ENCODE results near the gene SAMSN1. TPM values are rescaled to one million over a fixed set of nuclear protein-coding genes. Genes with fewer than 3 reads are reported as not detected.

The SAMSN1 gene
- total and polyA plus RNA-seq, 2 of the 8 experiments (the other 6 are each of a cell fraction or from before 2014, with no cell fraction given) = 0.50 to 3.0 TPM

DNA sequence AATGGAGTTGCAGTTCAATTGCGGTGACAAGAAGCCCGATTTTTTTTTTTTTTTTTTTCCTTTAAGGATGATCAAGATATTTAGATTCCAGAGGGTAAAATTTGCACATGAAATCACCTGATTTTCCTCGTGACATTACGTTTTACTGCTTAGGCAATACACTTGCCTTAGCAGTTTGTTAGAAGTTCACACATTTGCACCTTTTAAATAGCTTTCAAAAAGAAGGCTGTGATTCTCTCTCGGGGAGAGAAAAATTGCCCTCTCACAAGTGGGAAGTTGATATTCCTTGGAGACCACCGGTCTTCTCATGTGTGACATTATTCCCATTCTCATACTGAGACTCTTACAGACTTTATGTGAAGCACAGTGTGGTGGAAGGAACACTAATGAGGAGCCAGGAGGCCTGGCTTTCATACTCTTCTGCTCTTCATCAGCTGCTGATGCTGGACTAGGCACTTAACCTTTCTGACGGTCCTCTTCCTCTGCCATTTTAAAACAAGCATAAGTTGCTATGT lies 93.3 kb downstream of the SAMSN1 start:
- no peak for FAIRE-seq
- Histone ChIP-seq H3K4me3 (ENCODE audit: extremely low read depth in 1 of 4, insufficient read depth in 2 of 4, low read depth in 3 of 4, low read length in 4 of 4) (no peak overlapping the region), H3K27ac (ENCODE audit: low read depth, low read length) (no peak overlapping the region), H4K20me1 (replicated peaks in 1 of 2; ENCODE audit: control insufficient read depth in 1 of 2, insufficient read depth in 2 of 2, low read length in 2 of 2) (no peaks in the 10 kb centered on the region), H4K5ac (ENCODE audit: insufficient read length, low read depth, low read length) (no peak overlapping the region), H3K27me3 (replicated peaks in 1 of 4; ENCODE audit: control insufficient read depth in 3 of 4, extremely low read depth in 1 of 4, insufficient read depth in 3 of 4, low read length in 3 of 4) (no peaks in the 10 kb centered on the region), H3K79me2 (ENCODE audit: control insufficient read depth in 1 of 2, insufficient read depth in 2 of 2, low read length in 2 of 2) (no peaks in the 10 kb centered on the region), H4K8ac (ENCODE audit: extremely low read depth, insufficient read depth, low read length) (no peak overlapping the region), H3K14ac (ENCODE audit: insufficient read length) (no peak overlapping the region), H3K36me3 (ENCODE audit: control insufficient read depth in 2 of 4, insufficient read depth in 4 of 4, low read length in 3 of 4) (no peaks in the 10 kb centered on the region), H3K79me1 (ENCODE audit: low read depth, low read length) (no peaks in the 10 kb centered on the region), H2BK5ac (ENCODE audit: low read depth, low read length) (no peak overlapping the region), H3K4me2 (ENCODE audit: insufficient read depth in 1 of 2, low read depth in 2 of 2, low read length in 2 of 2) (no peak overlapping the region), H3K9me3 (ENCODE audit: insufficient read depth in 2 of 2, low read depth in 1 of 2, low read length in 1 of 2) (no peaks in the 10 kb centered on the region), H2BK120ac (replicated peaks; ENCODE audit: low read depth, low read length) (no peak overlapping the region), H3K56ac (replicated peaks; ENCODE audit: insufficient read length, low read depth, low read length) (no peak overlapping the region), H3K23me2 (ENCODE audit: low read depth, low read length) (no peaks in the 10 kb centered on the region), H2BK15ac (ENCODE audit: low read length) (no peak overlapping the region), H3K4ac (replicated peaks; ENCODE audit: insufficient read length, low read depth, low read length) (no peak overlapping the region), H3K18ac (ENCODE audit: extremely low read depth, low read length) (no peak overlapping the region), H3K23ac (ENCODE audit: insufficient read length) (no peak overlapping the region), H2BK12ac (ENCODE audit: low read depth, low read length) (no peak overlapping the region), H3K4me1 (replicated peaks in 1 of 4; ENCODE audit: control insufficient read depth in 3 of 4, insufficient read depth in 4 of 4, low read length in 3 of 4) (no peaks in the 10 kb centered on the region), H4K91ac (replicated peaks; ENCODE audit: insufficient read length, low read length) (no peak overlapping the region), H3K9ac (replicated peaks in 1 of 4; ENCODE audit: extremely low read depth in 1 of 4, low read depth in 3 of 4, low read length in 3 of 4) (no peak overlapping the region), H2BK20ac (ENCODE audit: low read length) (no peak overlapping the region), H2AFZ (ENCODE audit: low read length) (no peak overlapping the region), H2AK5ac (ENCODE audit: low read depth, low read length) (no peak overlapping the region)
- CTCF ChIA-PET (ENCODE audit: partially characterized antibody) = interaction anchor here (0.7 to 1.8 kb wide), 2 partner anchors 211 to 285 kb away, joined by 3 to 5 read pairs; no protein-coding TSS in a partner anchor
- no peak for DNase-seq (ENCODE audit: low read depth in 1 of 2, low spot score in 2 of 2)
- POLR2A ChIA-PET (ENCODE audit: partially characterized antibody) = no interaction called here
- WGBS, 2 experiments (ENCODE audit: extremely low coverage in 1 of 2, insufficient coverage in 1 of 2, insufficient read length in 1 of 2, insufficient replicate concordance in 2 of 2, low coverage in 1 of 2, low lambda C conversion rate in 2 of 2, missing lambda C conversion rate in 1 of 2) = 92% methylated on average over 7 of the region's 7 CpGs; no CpG with 5 or more reads in 1 of the 2 experiments
- TF ChIP-seq EZH2 (IDR thresholded peaks at IDR 0.05; ENCODE audit: low read depth, low read length, severe bottlenecking) (no peak), RXRA (IDR thresholded peaks at IDR 0.05; ENCODE audit: insufficient read depth, low read depth, low read length) (no peak), BRCA1 (IDR thresholded peaks at IDR 0.05; ENCODE audit: low read depth, low read length) (no peak), TCF12 (IDR thresholded peaks at IDR 0.05; ENCODE audit: low read depth, low read length) (no peak), POU5F1 (IDR thresholded peaks at IDR 0.05; ENCODE audit: low read depth, low read length) (no peak), SIN3A (conservative IDR thresholded peaks at IDR 0.05 in 1 of 2, IDR thresholded peaks at IDR 0.05 in 1 of 2; ENCODE audit: low read depth in 1 of 2, low read length in 2 of 2) (no peak), EP300 (IDR thresholded peaks at IDR 0.05; ENCODE audit: borderline replicate concordance in 1 of 2, low read depth in 2 of 2, low read length in 2 of 2) (no peak), GABPA (IDR thresholded peaks at IDR 0.05; ENCODE audit: borderline replicate concordance, insufficient read depth, low read length) (no peak), RAD21 (IDR thresholded peaks at IDR 0.05 in 1 of 2, conservative IDR thresholded peaks at IDR 0.05 in 1 of 2; ENCODE audit: low read depth in 2 of 2, low read length in 2 of 2) (no peak), CBX8 (IDR thresholded peaks at IDR 0.05; ENCODE audit: borderline replicate concordance, low read depth, low read length) (no peak)
- TF ChIP-seq, protein P1, sequence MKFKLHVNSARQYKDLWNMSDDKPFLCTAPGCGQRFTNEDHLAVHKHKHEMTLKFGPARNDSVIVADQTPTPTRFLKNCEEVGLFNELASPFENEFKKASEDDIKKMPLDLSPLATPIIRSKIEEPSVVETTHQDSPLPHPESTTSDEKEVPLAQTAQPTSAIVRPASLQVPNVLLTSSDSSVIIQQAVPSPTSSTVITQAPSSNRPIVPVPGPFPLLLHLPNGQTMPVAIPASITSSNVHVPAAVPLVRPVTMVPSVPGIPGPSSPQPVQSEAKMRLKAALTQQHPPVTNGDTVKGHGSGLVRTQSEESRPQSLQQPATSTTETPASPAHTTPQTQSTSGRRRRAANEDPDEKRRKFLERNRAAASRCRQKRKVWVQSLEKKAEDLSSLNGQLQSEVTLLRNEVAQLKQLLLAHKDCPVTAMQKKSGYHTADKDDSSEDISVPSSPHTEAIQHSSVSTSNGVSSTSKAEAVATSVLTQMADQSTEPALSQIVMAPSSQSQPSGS (IDR thresholded peaks at IDR 0.05; ENCODE audit: low read length) = no peak

All from H1 (cell line).